ENCODE results near the gene LYRM1. TPM values are rescaled to one million over a fixed set of nuclear protein-coding genes. Genes with fewer than 3 reads are reported as not detected.
"Not testable (repeated sequence)": the region's sequence is repeated elsewhere in the genome, so short reads cannot be mapped to it uniquely, and the experiment has no call there.

Gene LYRM1
- polyA plus RNA-seq, 1 donor, result 72.6 TPM

DNA sequence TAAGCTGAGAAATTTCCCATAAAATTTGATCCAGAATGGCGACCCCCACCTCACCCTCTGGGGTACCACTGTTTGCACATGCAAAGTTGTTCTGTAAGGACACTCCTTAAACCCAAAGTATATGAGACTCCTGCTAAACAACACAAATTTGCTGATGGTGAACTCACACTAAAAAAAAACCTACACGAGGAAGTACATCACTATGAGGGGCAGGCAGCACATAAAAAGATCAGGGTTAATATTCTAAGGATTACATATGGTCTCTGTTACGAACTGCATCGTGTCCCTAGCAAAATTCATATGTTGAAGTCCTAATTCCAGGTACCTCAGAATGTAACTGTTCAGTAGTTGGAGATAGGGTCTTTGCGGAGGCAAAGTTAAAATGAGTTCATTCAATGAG is 60.3 kb downstream of the LYRM1 start:
- H3K4me1 ChIP-seq (ENCODE audit: control insufficient read depth, insufficient read depth, low read length), result no peaks in the 10 kb centered on the region
- H3K36me3 ChIP-seq (ENCODE audit: control insufficient read depth, insufficient read depth, low read length), result no peaks in the 10 kb centered on the region
- no peak overlapping the region for H3K4me3 ChIP-seq (ENCODE audit: low read length)
- 100% methylated on average over 1 of the region's 5 CpGs for WGBS (ENCODE audit: insufficient coverage, low lambda C conversion rate)
- no peaks in the 10 kb centered on the region for H3K9me3 ChIP-seq (ENCODE audit: control insufficient read depth, low read depth, low read length)
- H3K27ac ChIP-seq (ENCODE audit: low read length), result no peak overlapping the region
- no peaks in the 10 kb centered on the region for H3K27me3 ChIP-seq (ENCODE audit: control insufficient read depth, insufficient read depth, low read length)
- no peak for DNase-seq

- Histone ChIP-seq H3K27me3 (ENCODE audit: control insufficient read depth, insufficient read depth, low read length) (no peaks in the 10 kb centered on the region), H3K4me3 (ENCODE audit: low read length) (no peak overlapping the region), H3K4me1 (ENCODE audit: control insufficient read depth, insufficient read depth, low read length) (no peaks in the 10 kb centered on the region), H3K36me3 (ENCODE audit: control insufficient read depth, insufficient read depth, low read length) (no peaks in the 10 kb centered on the region), H3K9me3 (ENCODE audit: control insufficient read depth, low read depth, low read length) (no peaks in the 10 kb centered on the region), H3K27ac (ENCODE audit: low read length) (no peak overlapping the region)
- WGBS (ENCODE audit: insufficient coverage, low lambda C conversion rate), result 38% methylated on average over 1 of the region's 3 CpGs
- no peak for DNase-seq
Measured at GRCh38 chr16:20968765-20969164, 68.2 kb downstream of the LYRM1 start.

- no CpG with 5 or more reads among the region's 5 CpGs for WGBS (ENCODE audit: insufficient coverage, low lambda C conversion rate)
- H3K27me3 ChIP-seq (ENCODE audit: control insufficient read depth, insufficient read depth, low read length), result no peaks in the 10 kb centered on the region
- no peak overlapping the region for H3K27ac ChIP-seq (ENCODE audit: low read length)
- DNase-seq, result no peak
- no peaks in the 10 kb centered on the region for H3K9me3 ChIP-seq (ENCODE audit: control insufficient read depth, low read depth, low read length)
- H3K36me3 ChIP-seq (ENCODE audit: control insufficient read depth, insufficient read depth, low read length), result no peaks in the 10 kb centered on the region
- H3K4me3 ChIP-seq (ENCODE audit: low read length), result no peak overlapping the region
- H3K4me1 ChIP-seq (ENCODE audit: control insufficient read depth, insufficient read depth, low read length), result no peaks in the 10 kb centered on the region
Measured at GRCh38 chr16:20969386-20969785, 68.8 kb downstream of the LYRM1 start.

DNA sequence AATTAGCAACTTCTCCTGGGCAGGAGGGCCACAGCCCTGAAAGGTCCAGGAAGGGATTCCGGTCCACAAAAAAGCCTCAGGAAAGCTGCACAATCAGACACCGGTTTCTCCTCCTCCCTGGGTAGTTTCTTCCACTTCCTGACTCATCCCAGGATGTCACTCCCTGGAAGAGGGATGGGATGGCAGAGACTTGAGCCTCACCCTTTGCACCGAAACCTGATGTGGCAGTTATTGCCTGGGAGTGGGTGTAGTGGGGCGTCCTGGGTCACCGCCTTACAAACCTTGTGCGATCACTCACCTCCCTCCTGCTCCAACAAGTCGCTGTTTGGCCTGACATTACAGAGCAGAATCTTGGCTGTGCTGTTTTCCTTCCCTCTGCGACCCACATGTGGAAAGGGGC is 70.8 kb downstream of the LYRM1 start:
- no peak for DNase-seq
- 100% methylated on average over 1 of the region's 8 CpGs for WGBS (ENCODE audit: insufficient coverage, low lambda C conversion rate)
- Histone ChIP-seq H3K36me3 (ENCODE audit: control insufficient read depth, insufficient read depth, low read length) (no peaks in the 10 kb centered on the region), H3K4me1 (ENCODE audit: control insufficient read depth, insufficient read depth, low read length) (no peaks in the 10 kb centered on the region), H3K27ac (ENCODE audit: low read length) (no peak overlapping the region), H3K9me3 (ENCODE audit: control insufficient read depth, low read depth, low read length) (no peaks in the 10 kb centered on the region), H3K4me3 (ENCODE audit: low read length) (no peak overlapping the region), H3K27me3 (ENCODE audit: control insufficient read depth, insufficient read depth, low read length) (no peaks in the 10 kb centered on the region)

GRCh38 chr16:20973201-20973600 is 72.6 kb downstream of the LYRM1 start:
- H3K9me3 ChIP-seq (ENCODE audit: control insufficient read depth, low read depth, low read length); DNase-seq; H3K27me3 ChIP-seq (ENCODE audit: control insufficient read depth, insufficient read depth, low read length); H3K4me1 ChIP-seq (ENCODE audit: control insufficient read depth, insufficient read depth, low read length); H3K36me3 ChIP-seq (ENCODE audit: control insufficient read depth, insufficient read depth, low read length); H3K27ac ChIP-seq (ENCODE audit: low read length); H3K4me3 ChIP-seq (ENCODE audit: low read length): not testable (repeated sequence)
- WGBS (ENCODE audit: insufficient coverage, low lambda C conversion rate), result no CpG with 5 or more reads among the region's 4 CpGs

Other genes with a start within 250 kb of the LYRM1 start
- gene ACSM1, start 203.1 kb upstream of the LYRM1 start, polyA plus RNA-seq, result 0.10 TPM
- gene THUMPD1, start 159.0 kb upstream of the LYRM1 start, polyA plus RNA-seq, result 49.4 TPM
- 14.6 TPM for gene ACSM3, start 136.8 kb upstream of the LYRM1 start, polyA plus RNA-seq
- 35.8 TPM for gene ERI2, start 94.3 kb upstream of the LYRM1 start, polyA plus RNA-seq
- gene REXO5, start 94.2 kb upstream of the LYRM1 start, polyA plus RNA-seq, result 6.7 TPM
- gene DCUN1D3, start 413 bp upstream of the LYRM1 start, polyA plus RNA-seq, result 18.3 TPM

Data from large intestine (tissue), 3 donors.